ENCODE results near the gene FAM9C. TPM values are rescaled to one million over a fixed set of nuclear protein-coding genes. Genes with fewer than 3 reads are reported as not detected.
"Not testable (repeated sequence)": the region's sequence is repeated elsewhere in the genome, so short reads cannot be mapped to it uniquely, and the experiment has no call there.

FAM9C gene
- total RNA-seq, 4 donors from 2014 or later: 0.57 to 1.6 TPM; not detected in 2

DNA sequence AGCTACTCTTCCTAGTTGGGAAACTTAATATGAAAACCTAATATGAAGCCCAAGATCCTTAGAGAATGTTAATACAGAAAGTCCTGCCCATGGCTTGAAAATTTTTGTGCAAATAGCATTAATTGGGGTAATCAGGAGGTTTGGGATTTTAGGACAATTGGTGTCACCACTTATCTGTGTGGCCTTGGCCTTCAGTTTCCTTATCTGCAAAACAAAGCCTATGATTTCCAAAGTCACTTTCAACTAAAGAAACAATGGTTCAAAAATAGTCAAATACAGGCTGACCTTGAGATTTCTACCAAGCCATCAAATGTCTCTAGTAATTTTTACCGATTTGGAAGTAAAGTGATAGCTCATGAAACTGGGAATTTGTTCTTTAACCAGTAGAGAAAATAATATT lies 40.2 kb upstream of the FAM9C start:
- Histone ChIP-seq H3K27ac (peak overlapping the region in 2 of 4 donors; percentile 59 to 61), H3K9me3 (no peaks in the 10 kb centered on the region), H3K27me3 (no peaks in the 10 kb centered on the region), H3K4me3 (no peak overlapping the region), H3K4me1 (peaks cover 0 to 13% (median 3%) of the 10 kb centered on the region in 4 donors), H3K36me3 (no peaks in the 10 kb centered on the region)
- no peak for TF ChIP-seq POLR2A (IDR thresholded peaks at IDR 0.05)
- TF ChIP-seq, protein P1, sequence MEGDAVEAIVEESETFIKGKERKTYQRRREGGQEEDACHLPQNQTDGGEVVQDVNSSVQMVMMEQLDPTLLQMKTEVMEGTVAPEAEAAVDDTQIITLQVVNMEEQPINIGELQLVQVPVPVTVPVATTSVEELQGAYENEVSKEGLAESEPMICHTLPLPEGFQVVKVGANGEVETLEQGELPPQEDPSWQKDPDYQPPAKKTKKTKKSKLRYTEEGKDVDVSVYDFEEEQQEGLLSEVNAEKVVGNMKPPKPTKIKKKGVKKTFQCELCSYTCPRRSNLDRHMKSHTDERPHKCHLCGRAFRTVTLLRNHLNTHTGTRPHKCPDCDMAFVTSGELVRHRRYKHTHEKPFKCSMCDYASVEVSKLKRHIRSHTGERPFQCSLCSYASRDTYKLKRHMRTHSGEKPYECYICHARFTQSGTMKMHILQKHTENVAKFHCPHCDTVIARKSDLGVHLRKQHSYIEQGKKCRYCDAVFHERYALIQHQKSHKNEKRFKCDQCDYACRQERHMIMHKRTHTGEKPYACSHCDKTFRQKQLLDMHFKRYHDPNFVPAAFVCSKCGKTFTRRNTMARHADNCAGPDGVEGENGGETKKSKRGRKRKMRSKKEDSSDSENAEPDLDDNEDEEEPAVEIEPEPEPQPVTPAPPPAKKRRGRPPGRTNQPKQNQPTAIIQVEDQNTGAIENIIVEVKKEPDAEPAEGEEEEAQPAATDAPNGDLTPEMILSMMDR (IDR thresholded peaks at IDR 0.05): no peak
- no peak for DNase-seq

GRCh38 chrX:13083755-13084326 lies 39.4 kb upstream of the FAM9C start:
- H3K9me3 ChIP-seq, H3K36me3 ChIP-seq, H3K4me3 ChIP-seq, H3K27me3 ChIP-seq, DNase-seq: not testable (repeated sequence)
- Histone ChIP-seq H3K4me1 (peaks cover 0 to 19% (median 3%) of the 10 kb centered on the region in 4 donors), H3K27ac (peak overlapping the region in 2 of 4 donors; percentile 61 to 70)

DNA sequence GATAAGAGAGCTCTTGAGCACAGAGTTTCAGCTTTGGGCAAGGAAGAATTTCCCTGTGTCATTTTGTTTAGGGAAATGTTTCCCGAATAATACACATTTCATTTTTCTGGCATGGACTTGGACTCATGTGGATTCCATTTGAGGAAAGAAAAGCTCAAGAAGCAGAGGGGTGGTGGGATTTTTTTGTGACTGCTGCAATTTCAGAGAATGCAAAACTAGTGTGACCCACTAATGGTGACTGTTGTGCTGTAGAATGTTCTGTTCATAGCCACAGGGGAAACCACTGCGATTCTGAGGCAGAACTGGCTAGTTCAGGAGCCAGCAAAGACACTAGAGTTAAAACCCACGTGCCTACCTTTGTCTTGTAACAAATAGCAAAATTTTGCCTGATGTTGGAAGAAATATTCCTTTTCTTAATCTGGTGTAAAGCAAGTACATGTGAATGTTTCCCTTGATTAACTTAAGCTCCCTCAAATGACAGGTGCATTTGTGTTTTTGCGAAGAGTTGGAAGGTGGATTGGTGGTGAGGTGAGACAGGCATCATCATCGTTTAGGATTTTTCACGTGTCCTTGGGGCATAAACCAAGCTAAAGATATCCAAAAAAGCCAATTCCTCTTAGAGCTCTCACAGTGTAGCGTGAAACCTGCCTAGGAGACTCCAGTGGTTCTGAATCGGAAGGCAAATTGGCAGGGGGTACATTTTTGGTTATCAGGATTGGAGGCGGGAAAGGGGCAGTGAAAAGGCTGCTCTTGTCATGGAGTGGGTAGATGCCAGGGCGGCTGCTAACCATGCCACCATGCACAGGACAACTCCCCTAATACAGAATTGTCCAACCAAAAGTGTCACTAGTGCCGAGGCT lies 38.0 kb upstream of the FAM9C start:
- no peak for TF ChIP-seq POLR2A (IDR thresholded peaks at IDR 0.05)
- TF ChIP-seq, protein P1 (IDR thresholded peaks at IDR 0.05): no peak
- H3K4me3 ChIP-seq: no peak overlapping the region
- H3K4me1 ChIP-seq: peaks cover 0 to 19% (median 3%) of the 10 kb centered on the region in 4 donors
- DNase-seq: no peak
- no peaks in the 10 kb centered on the region for H3K36me3 ChIP-seq
- H3K27me3 ChIP-seq: no peaks in the 10 kb centered on the region
- peak overlapping the region; percentile 49 to 73 (median 66) for H3K27ac ChIP-seq
- H3K9me3 ChIP-seq: no peaks in the 10 kb centered on the region

- TF ChIP-seq, protein P1 (IDR thresholded peaks at IDR 0.05): no peak
- peaks cover 0 to 19% (median under 1%) of the 10 kb centered on the region in 4 donors for H3K4me1 ChIP-seq
- no peaks in the 10 kb centered on the region for H3K9me3 ChIP-seq
- no peaks in the 10 kb centered on the region for H3K36me3 ChIP-seq
- peak overlapping the region; percentile 63 to 73 (median 68) for H3K27ac ChIP-seq
- peak in 1 of 3 donors; percentile 44 for DNase-seq
- no peak overlapping the region for H3K4me3 ChIP-seq
- no peaks in the 10 kb centered on the region for H3K27me3 ChIP-seq
Observed at GRCh38 chrX:13081395-13082205, 37.2 kb upstream of the FAM9C start.

DNA sequence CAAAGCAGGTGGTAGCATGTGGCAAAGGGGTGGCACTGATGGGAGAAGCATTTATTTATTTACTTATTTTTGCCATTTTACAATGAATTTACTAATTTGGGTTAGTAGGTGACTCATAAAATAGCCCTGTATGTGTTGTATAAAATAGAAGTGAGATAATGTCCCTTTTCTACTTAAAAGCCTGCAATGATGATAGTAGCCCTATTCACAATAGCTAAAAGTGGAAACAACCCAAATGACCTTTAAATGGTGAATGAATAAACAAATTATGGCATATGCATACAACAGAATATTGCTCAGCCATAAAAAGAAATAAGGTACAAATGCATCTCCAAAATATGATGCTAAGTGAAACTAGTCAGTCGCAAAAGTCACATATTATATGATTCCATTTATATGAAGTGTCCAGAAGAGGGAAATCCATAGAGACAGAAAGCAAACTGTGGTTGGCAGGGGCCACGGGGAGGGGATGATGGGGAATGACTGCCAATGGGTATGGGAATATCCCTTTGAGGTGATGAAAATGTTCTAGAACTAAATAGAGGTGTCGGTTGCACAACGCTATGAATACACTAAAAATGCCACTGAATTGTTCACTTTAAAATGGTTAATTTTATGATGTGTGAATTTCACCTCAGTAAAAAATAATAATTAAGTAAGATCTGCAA lies 35.8 kb upstream of the FAM9C start:
- no peaks in the 10 kb centered on the region for H3K9me3 ChIP-seq
- no peak overlapping the region for H3K4me3 ChIP-seq
- H3K4me1 ChIP-seq: peaks cover 0 to 19% (median 0%) of the 10 kb centered on the region in 4 donors
- peak overlapping the region; percentile 63 to 73 (median 68) for H3K27ac ChIP-seq
- H3K27me3 ChIP-seq: no peaks in the 10 kb centered on the region
- no peak for DNase-seq
- no peak for TF ChIP-seq POLR2A (IDR thresholded peaks at IDR 0.05)
- TF ChIP-seq, protein P1 (IDR thresholded peaks at IDR 0.05): no peak
- no peaks in the 10 kb centered on the region for H3K36me3 ChIP-seq

All from Peyer's patch (tissue), 4 donors.